ENCODE data around the gene PGBD5. TPM values are rescaled to one million over a fixed set of nuclear protein-coding genes. Genes with fewer than 3 reads are reported as not detected.
"Not testable (repeated sequence)": the region's sequence is repeated elsewhere in the genome, so short reads cannot be mapped to it uniquely, and the experiment has no call there.

The PGBD5 gene, protein sequence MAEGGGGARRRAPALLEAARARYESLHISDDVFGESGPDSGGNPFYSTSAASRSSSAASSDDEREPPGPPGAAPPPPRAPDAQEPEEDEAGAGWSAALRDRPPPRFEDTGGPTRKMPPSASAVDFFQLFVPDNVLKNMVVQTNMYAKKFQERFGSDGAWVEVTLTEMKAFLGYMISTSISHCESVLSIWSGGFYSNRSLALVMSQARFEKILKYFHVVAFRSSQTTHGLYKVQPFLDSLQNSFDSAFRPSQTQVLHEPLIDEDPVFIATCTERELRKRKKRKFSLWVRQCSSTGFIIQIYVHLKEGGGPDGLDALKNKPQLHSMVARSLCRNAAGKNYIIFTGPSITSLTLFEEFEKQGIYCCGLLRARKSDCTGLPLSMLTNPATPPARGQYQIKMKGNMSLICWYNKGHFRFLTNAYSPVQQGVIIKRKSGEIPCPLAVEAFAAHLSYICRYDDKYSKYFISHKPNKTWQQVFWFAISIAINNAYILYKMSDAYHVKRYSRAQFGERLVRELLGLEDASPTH
- under 1 TPM; 0.14 to 0.63 TPM for total RNA-seq

DNA sequence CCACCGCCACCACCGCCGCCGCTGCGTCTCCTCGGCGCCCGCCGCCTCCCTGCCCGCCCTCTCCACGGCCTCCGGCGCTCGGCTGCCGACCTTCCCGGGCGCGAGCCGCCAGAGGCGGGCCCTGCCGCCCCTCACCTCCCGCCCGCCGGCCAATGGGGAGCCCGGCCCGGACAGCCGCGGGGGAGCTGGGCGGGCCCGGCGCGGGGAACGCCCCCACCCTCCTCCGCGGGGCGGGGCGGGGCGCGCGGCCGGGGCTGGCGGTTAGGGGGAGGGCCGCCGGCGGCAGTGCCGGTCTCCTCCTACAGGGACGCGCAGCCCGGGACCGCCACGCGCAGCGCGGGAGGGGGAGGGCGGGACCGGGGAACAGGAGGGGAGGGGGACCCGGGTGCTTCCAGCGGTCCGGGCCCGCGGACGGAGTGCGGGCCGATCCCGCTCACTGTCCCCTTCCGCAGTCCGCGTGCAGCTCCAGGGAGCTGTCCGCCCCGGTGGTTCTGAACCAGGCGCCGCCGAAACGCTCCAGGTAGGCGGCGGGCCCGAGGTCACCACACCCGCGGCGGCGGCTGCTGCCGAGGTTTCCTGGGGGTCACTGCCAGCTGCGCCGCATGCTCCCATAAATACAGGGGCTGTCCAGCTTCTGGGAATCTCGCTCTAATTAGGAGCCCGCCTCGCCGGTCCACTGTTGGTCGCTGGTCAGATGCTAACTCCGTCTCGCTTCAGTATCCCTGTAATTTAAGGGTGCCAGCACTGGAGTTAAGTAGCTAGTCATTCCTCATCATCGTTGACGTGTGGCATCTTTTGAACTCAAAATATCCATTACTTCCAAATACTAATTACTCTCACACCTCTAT lies at the start of gene PGBD5:
Gene PGBD5, minus strand, starts transcription at position 87 of the 848 bp plus-strand sequence. CDS start 404 bp downstream, outside the sequence.
- DNase-seq (ENCODE audit: low spot score) (no peak), ATAC-seq (ENCODE audit: insufficient number of reproducible peaks, low FRiP score, low read depth) (no peak)
- H3K36me3 ChIP-seq: no peaks in the 10 kb centered on the region
- peaks cover 7% of the 10 kb centered on the region for H3K27me3 ChIP-seq (replicated peaks; ENCODE audit: insufficient read depth)
- TF ChIP-seq, protein P1, sequence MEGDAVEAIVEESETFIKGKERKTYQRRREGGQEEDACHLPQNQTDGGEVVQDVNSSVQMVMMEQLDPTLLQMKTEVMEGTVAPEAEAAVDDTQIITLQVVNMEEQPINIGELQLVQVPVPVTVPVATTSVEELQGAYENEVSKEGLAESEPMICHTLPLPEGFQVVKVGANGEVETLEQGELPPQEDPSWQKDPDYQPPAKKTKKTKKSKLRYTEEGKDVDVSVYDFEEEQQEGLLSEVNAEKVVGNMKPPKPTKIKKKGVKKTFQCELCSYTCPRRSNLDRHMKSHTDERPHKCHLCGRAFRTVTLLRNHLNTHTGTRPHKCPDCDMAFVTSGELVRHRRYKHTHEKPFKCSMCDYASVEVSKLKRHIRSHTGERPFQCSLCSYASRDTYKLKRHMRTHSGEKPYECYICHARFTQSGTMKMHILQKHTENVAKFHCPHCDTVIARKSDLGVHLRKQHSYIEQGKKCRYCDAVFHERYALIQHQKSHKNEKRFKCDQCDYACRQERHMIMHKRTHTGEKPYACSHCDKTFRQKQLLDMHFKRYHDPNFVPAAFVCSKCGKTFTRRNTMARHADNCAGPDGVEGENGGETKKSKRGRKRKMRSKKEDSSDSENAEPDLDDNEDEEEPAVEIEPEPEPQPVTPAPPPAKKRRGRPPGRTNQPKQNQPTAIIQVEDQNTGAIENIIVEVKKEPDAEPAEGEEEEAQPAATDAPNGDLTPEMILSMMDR (IDR thresholded peaks at IDR 0.05): no peak
- no peak within 1 kb of the TSS for H3K27ac ChIP-seq
- no peaks in the 10 kb centered on the region for H3K9me3 ChIP-seq
- peaks cover 0 to 12% of the 10 kb centered on the region in 2 donors for H3K4me1 ChIP-seq (ENCODE audit: control insufficient read depth in 1 of 2, low read depth in 2 of 2)
- peak within 1 kb of the TSS; percentile 71 for H3K4me3 ChIP-seq

- H3K4me3 ChIP-seq; H3K9me3 ChIP-seq; H3K27me3 ChIP-seq (replicated peaks; ENCODE audit: insufficient read depth); DNase-seq (ENCODE audit: low spot score); H3K4me1 ChIP-seq (ENCODE audit: control insufficient read depth in 1 of 2, low read depth in 2 of 2); H3K27ac ChIP-seq; H3K36me3 ChIP-seq; ATAC-seq (ENCODE audit: insufficient number of reproducible peaks, low FRiP score, low read depth): not testable (repeated sequence)
Observed at GRCh38 chr1:230474924-230475323, 48.8 kb upstream of the PGBD5 start.

DNA sequence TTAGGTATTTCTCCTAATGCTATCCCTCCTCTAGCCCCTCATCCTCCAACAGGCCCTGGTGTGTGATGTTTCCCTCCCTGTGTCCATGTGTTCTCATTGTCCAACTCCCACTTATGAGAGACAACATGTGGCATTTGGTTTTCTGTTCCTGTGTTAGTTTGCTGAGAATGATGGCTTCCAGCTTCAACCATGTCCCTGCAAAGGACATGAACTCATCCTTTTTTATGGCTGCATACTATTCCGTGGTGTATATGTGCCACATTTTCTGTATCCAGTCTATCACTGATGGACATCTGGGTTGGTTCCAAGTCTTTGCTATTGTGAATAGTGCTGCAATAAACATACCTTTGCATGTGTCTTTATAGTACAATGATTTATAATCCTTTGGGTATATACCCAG lies 44.6 kb upstream of the PGBD5 start:
- H3K9me3 ChIP-seq; ATAC-seq (ENCODE audit: insufficient number of reproducible peaks, low FRiP score, low read depth): not testable (repeated sequence)

GRCh38 chr1:230469271-230469670 lies 43.1 kb upstream of the PGBD5 start:
- DNase-seq (ENCODE audit: low spot score) (no peak), ATAC-seq (ENCODE audit: insufficient number of reproducible peaks, low FRiP score, low read depth) (no peak)
- H3K4me3 ChIP-seq: no peak overlapping the region
- no peaks in the 10 kb centered on the region for H3K36me3 ChIP-seq
- H3K9me3 ChIP-seq: no peaks in the 10 kb centered on the region
- TF ChIP-seq, protein P1 (IDR thresholded peaks at IDR 0.05): no peak
- H3K4me1 ChIP-seq (ENCODE audit: control insufficient read depth in 1 of 2, low read depth in 2 of 2): no peaks in the 10 kb centered on the region
- H3K27ac ChIP-seq: no peak overlapping the region
- no peaks in the 10 kb centered on the region for H3K27me3 ChIP-seq (replicated peaks; ENCODE audit: insufficient read depth)

More for the DNA sequence above, 44.6 kb upstream of the PGBD5 start:
- H3K36me3 ChIP-seq; DNase-seq (ENCODE audit: low spot score); H3K4me3 ChIP-seq; H3K27me3 ChIP-seq (replicated peaks; ENCODE audit: insufficient read depth); H3K27ac ChIP-seq; H3K4me1 ChIP-seq (ENCODE audit: control insufficient read depth in 1 of 2, low read depth in 2 of 2): not testable (repeated sequence)

- no peaks in the 10 kb centered on the region for H3K9me3 ChIP-seq
- ATAC-seq (ENCODE audit: insufficient number of reproducible peaks, low FRiP score, low read depth): no peak
Observed at GRCh38 chr1:230465691-230466090, 39.6 kb upstream of the PGBD5 start.

More at GRCh38 chr1:230465691-230466090, 39.6 kb upstream of the PGBD5 start:
- Histone ChIP-seq H3K4me1 (ENCODE audit: control insufficient read depth in 1 of 2, low read depth in 2 of 2) (no peaks in the 10 kb centered on the region), H3K4me3 (no peak overlapping the region), H3K27me3 (replicated peaks; ENCODE audit: insufficient read depth) (no peaks in the 10 kb centered on the region), H3K36me3 (no peaks in the 10 kb centered on the region), H3K27ac (no peak overlapping the region)
- TF ChIP-seq, protein P1 (IDR thresholded peaks at IDR 0.05): no peak
- DNase-seq (ENCODE audit: low spot score): no peak
